Measurements from ENCODE around the gene PLGLB2.
"Not testable (repeated sequence)": the region's sequence is repeated elsewhere in the genome, so short reads cannot be mapped to it uniquely, and the experiment has no call there.

DNA sequence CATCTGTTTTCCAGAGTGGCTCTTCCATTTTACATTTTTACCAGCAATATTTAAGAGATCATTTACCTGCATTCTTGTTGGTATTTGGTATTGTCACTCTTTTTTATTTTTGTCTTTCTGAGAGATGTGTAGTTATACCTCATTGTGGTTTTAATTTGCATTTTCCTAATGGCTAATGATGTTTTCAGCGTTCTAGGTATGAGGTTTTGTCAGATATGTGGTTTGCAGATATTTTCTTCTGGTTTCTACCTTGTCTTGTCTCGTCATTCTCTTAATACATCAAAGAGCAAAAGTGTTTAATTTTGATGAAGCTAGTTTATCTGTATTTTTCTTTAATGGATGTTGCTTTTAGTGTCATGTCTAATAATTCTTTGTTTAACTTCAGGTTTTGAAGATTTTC is 39.5 kb upstream of the PLGLB2 start:
- not testable (repeated sequence) for TF ChIP-seq CTCF, POLR2A (IDR thresholded peaks at IDR 0.05)
